Jurkat, Clone E6-1 (cell line): Measurements from ENCODE around the gene TCF20.

Experiments
- DNase-seq: peaks from one replicate; pipeline ENCODE4 v3.0.0-alpha.2; 2011; ENCODE audit warnings: low read depth, low spot score
- H3K4me3 ChIP-seq: 2 replicates; pipeline ENCODE4 v1.5.1; 2011; ENCODE audit warnings: mild to moderate bottlenecking, low read length, control low read depth, moderate library complexity

The TCF20 gene

GRCh38 chr22:42269432-42270175 lies 849 bp downstream of the TCF20 start:
- peak overlapping the region; percentile 83 for H3K4me3 ChIP-seq
- DNase-seq: peak; percentile 60

DNA sequence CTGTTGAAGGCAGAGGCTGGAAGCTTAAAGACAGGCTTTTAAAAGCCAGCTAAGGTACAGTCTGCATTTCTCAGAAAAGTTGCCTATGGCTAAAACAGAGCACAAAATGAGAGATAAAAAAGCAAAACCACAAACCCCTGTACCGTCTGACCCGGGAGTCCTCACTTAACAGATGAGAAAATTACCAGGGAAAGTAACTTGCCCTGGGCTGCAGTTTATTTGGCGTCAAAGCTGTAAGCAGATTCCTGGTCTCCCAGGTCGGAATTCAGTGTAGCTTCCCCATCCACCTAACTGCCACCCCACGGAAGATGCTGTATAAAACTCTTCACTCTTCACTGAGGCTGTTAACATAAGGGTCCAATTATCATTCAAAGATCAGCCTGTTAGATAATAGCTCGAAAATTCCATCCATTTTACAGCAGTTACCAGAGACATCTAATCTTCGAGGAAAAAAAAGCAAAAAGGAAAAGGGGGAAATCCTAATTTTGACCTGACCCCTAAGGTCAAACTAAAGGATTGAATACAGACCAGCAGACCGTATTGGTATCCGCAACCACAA lies 1.5 kb downstream of the TCF20 start:
- peak overlapping the region; percentile 83 for H3K4me3 ChIP-seq
- DNase-seq: no peak

GRCh38 chr22:42265321-42265720 lies 5.1 kb downstream of the TCF20 start:
- H3K4me3 ChIP-seq: no peak overlapping the region
- no peak for DNase-seq

DNA sequence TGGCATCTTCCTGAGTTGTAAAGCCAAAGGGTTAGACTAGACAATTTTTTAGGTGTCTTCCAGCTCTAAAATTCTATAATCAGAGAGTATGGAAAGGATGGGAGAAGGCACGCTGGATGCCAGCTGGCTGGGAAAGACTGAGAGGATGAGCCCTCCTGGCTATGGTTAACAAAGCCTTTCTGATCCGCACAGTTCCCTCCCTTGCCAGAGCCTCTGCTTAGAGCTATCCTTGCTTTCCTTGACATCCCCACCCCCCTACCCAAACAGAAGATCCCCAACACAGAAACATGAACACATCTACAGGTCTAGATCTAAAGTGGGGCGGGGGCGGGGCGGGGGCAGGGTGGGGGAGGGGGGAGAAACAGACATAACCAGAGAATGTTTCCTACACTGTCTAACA lies 6.5 kb downstream of the TCF20 start:
- no peak overlapping the region for H3K4me3 ChIP-seq
- no peak for DNase-seq

GRCh38 chr22:42262964-42263363 lies 7.5 kb downstream of the TCF20 start:
- DNase-seq: peak; percentile 78
- no peak overlapping the region for H3K4me3 ChIP-seq

DNA sequence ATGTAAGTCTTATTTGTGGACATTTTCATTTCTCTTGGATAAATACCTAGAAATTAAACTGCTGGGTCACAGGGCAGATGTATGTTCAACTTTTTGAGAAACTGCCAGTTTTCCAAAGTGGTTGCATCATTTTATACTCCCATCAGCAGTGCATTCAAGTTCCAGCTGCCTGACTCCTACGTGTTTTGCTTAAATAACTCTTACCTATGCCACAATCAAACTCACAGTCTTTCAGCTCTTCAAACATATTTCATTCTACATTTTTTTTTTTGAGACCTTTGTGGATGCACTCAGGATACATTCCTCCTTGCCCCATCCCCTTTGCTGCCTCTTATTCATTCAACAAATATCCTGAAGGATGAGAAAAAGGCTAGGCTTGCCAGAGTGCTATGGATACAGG lies 9.2 kb downstream of the TCF20 start:
- DNase-seq: no peak
- H3K4me3 ChIP-seq: no peak overlapping the region

GRCh38 chr22:42258126-42258525 lies 12.3 kb downstream of the TCF20 start:
- DNase-seq: no peak
- H3K4me3 ChIP-seq: no peak overlapping the region

DNA sequence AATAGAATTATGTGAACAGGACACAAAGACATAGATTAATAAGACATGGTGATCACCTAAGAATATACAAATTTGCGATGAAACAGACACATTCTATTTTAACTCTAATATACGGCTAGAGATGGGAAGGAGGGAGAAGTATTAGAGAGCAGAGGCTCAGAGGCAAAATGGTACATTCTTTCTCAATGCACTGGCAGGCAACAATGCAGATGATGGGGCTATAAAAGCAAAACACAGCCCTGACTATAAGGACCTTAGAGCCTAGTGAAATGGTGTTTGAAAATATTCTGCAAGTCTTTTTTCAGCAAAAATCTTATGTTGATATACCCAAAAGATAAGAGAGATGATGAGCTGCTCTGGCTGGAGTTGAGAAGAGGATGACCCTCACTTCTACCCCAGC lies 13.1 kb downstream of the TCF20 start:
- no peak for DNase-seq
- no peak overlapping the region for H3K4me3 ChIP-seq

DNA sequence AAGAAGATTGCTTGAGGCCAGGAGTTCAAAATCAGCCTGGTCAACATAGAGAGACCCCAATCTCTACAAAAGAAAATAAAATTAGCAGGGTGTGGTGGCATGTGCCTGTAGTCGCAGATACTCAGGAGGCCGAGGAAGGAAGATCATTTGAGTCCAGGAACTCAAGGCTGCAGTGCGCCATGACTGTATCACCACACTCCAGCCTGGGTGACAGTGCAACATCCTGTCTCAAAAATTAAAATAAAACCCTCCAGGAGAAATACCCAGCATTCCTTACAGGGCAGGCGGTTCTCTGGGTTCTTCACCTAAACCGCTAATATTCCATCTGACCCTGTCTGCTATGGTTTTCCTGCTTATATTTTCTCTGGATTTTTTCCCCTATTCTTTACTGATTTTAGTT lies 13.5 kb downstream of the TCF20 start:
- no peak for DNase-seq
- no peak overlapping the region for H3K4me3 ChIP-seq

DNA sequence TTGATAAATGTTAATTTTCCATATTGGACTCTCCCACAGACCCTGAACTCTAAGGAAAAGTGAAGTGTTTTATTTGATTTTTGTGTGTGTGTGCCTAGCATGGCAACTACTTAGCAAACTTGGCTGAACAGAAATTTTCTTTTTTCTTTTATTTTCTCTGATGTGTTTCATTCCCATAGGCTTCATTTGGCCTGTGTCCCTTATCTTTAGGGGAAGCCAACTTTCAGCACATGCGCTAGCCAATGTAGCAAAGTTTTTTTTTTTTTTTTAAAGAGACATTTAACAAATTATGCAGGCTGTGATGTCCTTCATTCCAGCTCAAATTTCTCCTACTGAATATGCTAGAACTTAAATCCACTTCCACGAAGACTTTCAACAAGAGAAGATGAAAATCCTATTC lies 14.2 kb downstream of the TCF20 start:
- H3K4me3 ChIP-seq: no peak overlapping the region
- no peak for DNase-seq

- H3K4me3 ChIP-seq: no peak overlapping the region
- DNase-seq: no peak
These were observed 20.6 kb downstream of the TCF20 start for GRCh38 chr22:42249831-42250230.

DNA sequence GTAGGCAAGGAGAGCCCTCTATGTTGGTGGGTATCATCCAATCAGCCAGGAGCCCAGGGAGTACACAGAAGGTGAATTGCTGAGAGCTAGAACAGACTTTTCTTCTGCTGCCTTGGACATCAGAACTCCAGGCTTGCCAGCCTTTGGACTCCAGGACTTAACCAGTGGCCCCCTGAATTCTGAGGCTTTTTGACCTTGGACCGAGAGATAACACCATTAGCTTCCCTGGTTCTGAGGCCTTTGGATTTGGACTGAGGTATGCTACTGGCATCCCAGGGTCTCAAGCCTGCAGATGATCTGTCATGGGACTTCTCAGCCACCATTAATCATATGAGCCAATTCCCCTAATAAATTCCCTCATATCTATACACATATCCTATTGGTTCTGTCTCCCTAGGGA lies 21.5 kb downstream of the TCF20 start:
- no peak overlapping the region for H3K4me3 ChIP-seq
- DNase-seq: no peak

GRCh38 chr22:42247596-42247995 lies 22.9 kb downstream of the TCF20 start:
- H3K4me3 ChIP-seq: no peak overlapping the region
- no peak for DNase-seq

- H3K4me3 ChIP-seq: no peak overlapping the region
- DNase-seq: no peak
These were observed 26.7 kb downstream of the TCF20 start for GRCh38 chr22:42243802-42244060.

- H3K4me3 ChIP-seq: no peak overlapping the region
- DNase-seq: no peak
These were observed 33.6 kb downstream of the TCF20 start for GRCh38 chr22:42236848-42237247.

DNA sequence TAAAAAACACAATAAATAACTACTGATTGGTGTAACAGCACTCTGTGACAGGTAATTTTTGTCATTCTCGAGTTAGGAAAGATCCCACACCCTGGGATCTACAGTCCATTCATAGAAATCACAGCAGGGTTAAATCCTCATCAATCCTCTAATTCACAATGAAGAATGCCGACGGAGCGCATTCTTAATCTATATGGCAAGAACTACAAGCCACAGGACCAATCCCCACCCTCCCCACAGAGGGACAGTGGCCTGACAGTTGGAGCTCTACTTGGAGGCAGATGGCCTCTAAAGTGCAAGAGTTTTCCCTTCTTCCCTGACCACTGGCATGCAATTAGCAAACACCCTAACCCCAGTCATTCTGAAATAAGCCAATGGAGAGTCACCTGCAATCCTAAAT lies 34.2 kb downstream of the TCF20 start:
- no peak overlapping the region for H3K4me3 ChIP-seq
- no peak for DNase-seq

- H3K4me3 ChIP-seq: no peak overlapping the region
- DNase-seq: no peak
These were observed 36.6 kb downstream of the TCF20 start for GRCh38 chr22:42233879-42234278.

DNA sequence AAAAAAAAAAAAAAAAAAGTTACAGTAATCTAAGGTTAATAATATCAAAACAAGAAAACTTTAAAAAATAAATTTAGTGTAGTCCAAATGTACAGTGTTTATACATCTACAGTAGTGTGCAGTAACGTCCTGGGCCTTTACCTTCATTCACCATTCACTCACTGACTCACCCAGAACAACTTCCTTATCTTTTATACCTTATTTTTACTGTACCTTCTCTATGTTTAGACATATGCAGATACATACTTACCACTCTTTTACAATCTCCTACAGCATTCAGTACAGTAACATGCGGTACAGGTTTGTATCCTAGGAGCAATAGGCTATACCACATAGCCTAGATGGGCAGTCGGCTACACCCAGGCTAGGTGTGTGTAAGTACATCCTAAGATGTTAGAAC lies 38.5 kb downstream of the TCF20 start:
- H3K4me3 ChIP-seq: no peak overlapping the region
- no peak for DNase-seq

- DNase-seq: no peak
- no peak overlapping the region for H3K4me3 ChIP-seq
These were observed 40.9 kb downstream of the TCF20 start for GRCh38 chr22:42229455-42230149.

DNA sequence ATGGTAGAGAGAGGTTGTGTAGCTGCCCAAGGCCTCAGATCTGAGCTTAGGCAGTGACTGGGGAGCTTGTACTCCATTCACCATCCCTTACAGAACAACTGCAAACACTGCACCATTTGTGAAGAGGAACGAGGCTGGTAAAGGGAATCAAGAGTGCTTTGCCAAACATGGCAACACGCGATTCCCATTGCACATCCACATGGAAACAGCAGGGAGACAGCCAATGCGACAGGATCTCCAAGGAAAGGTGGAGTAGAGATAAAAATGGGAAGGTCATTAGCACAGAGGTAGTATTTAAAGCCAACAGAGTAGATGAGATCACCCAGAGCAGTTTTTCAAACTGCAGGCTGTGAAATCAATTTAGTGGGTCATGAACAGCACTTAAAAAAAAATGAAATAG lies 42.0 kb downstream of the TCF20 start:
- no peak overlapping the region for H3K4me3 ChIP-seq
- DNase-seq: no peak

DNA sequence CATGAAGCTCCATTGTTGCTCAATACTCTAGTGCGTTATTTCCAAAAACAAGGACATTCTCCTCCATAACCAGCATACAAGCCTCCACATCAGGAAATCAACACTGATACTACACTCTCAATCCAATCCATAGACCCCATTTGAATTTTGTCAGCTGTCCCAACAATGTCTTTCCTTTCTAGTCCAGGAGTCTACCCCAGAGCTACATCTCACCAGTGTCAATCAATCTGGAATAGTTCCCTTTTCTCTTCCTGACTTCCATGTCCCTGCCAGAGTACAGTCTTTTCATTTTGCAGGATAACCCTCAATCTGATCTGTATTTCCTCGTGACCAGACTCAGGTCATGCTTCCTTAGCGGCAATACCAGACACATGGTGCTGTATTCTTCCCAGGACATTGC lies 43.0 kb downstream of the TCF20 start:
- no peak overlapping the region for H3K4me3 ChIP-seq

More for the DNA sequence above, 43.0 kb downstream of the TCF20 start:
- DNase-seq: no peak
